ENCODE results near the gene FASTK. TPM values are rescaled to one million over a fixed set of nuclear protein-coding genes. Genes with fewer than 3 reads are reported as not detected.

The FASTK gene
- total and polyA plus RNA-seq, 4 donors, result 28.9 to 108 (median 89.9) TPM

DNA sequence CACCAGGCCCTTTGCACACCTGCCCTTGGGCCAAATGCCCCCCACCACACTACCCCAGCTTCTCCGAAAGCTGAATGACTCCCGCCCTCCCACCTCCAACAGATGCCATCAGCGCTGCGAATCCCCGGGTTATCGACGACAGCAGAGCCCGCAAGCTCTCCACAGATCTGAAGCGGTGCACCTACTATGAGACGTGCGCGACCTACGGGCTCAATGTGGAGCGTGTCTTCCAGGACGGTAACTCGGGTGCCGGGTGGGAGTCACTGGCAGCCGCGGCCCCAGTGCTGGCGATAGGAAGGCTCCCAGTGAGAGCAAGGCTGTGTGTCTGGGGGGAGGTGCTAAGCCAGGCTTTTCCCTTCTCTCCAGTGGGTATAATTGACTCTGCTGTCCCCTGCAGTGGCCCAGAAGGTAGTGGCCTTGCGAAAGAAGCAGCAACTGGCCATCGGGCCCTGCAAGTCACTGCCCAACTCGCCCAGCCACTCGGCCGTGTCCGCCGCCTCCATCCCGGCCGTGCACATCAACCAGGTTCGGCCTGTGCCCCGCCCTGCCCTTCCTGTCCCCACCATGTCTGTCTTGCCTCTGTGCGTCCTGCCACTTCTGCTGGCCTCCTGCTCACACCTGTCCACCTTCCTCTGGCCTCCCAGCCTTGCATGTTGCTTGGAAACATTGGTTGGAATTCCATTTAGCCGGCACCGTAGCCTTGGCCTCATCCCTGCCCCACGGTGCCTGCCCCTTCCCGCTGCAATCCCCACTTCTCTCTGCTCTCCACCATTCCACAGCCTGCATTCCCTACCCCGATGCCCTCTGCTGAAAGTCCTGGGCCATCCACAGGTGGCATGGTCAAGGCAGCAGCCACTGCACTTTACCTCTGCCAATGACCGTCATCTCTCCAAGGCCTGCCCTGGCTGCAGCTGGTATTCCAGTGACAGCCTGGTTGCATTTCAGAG is 37.8 kb upstream of the FASTK start:
- peaks cover 0 to 63% (median 14%) of the 10 kb centered on the region in 4 donors for H3K36me3 ChIP-seq (ENCODE audit: control insufficient read depth in 4 of 4, insufficient read depth in 4 of 4, low read length in 4 of 4)
- no peak for ATAC-seq (ENCODE audit: insufficient read depth, low FRiP score)
- TF ChIP-seq, protein P1, sequence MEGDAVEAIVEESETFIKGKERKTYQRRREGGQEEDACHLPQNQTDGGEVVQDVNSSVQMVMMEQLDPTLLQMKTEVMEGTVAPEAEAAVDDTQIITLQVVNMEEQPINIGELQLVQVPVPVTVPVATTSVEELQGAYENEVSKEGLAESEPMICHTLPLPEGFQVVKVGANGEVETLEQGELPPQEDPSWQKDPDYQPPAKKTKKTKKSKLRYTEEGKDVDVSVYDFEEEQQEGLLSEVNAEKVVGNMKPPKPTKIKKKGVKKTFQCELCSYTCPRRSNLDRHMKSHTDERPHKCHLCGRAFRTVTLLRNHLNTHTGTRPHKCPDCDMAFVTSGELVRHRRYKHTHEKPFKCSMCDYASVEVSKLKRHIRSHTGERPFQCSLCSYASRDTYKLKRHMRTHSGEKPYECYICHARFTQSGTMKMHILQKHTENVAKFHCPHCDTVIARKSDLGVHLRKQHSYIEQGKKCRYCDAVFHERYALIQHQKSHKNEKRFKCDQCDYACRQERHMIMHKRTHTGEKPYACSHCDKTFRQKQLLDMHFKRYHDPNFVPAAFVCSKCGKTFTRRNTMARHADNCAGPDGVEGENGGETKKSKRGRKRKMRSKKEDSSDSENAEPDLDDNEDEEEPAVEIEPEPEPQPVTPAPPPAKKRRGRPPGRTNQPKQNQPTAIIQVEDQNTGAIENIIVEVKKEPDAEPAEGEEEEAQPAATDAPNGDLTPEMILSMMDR (IDR thresholded peaks at IDR 0.05; ENCODE audit: control extremely low read depth, extremely low read depth), result no peak

DNA sequence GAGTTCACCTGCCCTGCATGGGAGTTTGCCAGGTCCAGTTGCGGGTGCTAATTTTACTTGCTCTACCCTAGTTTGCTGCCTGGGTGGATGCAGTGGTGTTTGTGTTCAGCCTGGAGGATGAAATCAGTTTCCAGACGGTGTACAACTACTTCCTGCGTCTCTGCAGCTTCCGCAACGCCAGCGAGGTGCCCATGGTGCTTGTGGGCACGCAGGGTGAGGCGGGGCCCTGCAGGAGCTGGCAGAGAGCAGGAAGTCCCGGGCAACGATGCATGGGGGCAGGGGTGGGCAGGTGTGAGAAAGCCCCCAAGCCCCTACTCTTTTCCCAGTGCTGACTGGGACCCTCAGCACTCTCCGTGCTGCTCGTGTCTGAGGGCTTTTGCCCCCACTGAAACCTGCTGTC is 37.0 kb upstream of the FASTK start:
- TF ChIP-seq, protein P1 (IDR thresholded peaks at IDR 0.05; ENCODE audit: control extremely low read depth, extremely low read depth), result no peak
- DNase-seq (no peak), ATAC-seq (ENCODE audit: insufficient read depth, low FRiP score) (no peak)
- Histone ChIP-seq H3K36me3 (ENCODE audit: control insufficient read depth in 4 of 4, insufficient read depth in 4 of 4, low read length in 4 of 4) (peaks cover 0 to 55% (median 14%) of the 10 kb centered on the region in 4 donors), H3K4me3 (no peak overlapping the region), H3K4me1 (ENCODE audit: control insufficient read depth in 5 of 5, insufficient read depth in 5 of 5, low read length in 5 of 5) (peaks cover 0 to 13% (median 4%) of the 10 kb centered on the region in 5 donors), H3K27me3 (ENCODE audit: control insufficient read depth in 3 of 3, insufficient read depth in 3 of 3, low read length in 2 of 3) (peaks cover 0 to 3% (median 0%) of the 10 kb centered on the region in 3 donors), H3K27ac (ENCODE audit: low read depth in 1 of 2, low read length in 1 of 2) (no peak overlapping the region), H3K9me3 (ENCODE audit: control insufficient read depth in 4 of 4, insufficient read depth in 3 of 4, low read length in 3 of 4) (no peaks in the 10 kb centered on the region), H3K9ac (ENCODE audit: insufficient read depth in 1 of 2, low read length in 2 of 2) (no peak overlapping the region)
- WGBS, 2 donors, result 77 to 79% methylated on average over 12 of the region's 12 CpGs

More for the DNA sequence above, 37.8 kb upstream of the FASTK start:
- Histone ChIP-seq H3K9ac (ENCODE audit: insufficient read depth in 1 of 2, low read length in 2 of 2) (no peak overlapping the region), H3K4me1 (ENCODE audit: control insufficient read depth in 5 of 5, insufficient read depth in 5 of 5, low read length in 5 of 5) (peaks cover 0 to 10% (median 0%) of the 10 kb centered on the region in 5 donors), H3K9me3 (ENCODE audit: control insufficient read depth in 4 of 4, insufficient read depth in 3 of 4, low read length in 3 of 4) (no peaks in the 10 kb centered on the region), H3K27ac (ENCODE audit: low read depth in 1 of 2, low read length in 1 of 2) (no peak overlapping the region), H3K4me3 (no peak overlapping the region), H3K27me3 (ENCODE audit: control insufficient read depth in 3 of 3, insufficient read depth in 3 of 3, low read length in 2 of 3) (peaks cover 0 to 3% (median 0%) of the 10 kb centered on the region in 3 donors)
- 94 to 95% methylated on average over 38 of the region's 38 CpGs for WGBS, 2 donors
- DNase-seq, result no peak

DNA sequence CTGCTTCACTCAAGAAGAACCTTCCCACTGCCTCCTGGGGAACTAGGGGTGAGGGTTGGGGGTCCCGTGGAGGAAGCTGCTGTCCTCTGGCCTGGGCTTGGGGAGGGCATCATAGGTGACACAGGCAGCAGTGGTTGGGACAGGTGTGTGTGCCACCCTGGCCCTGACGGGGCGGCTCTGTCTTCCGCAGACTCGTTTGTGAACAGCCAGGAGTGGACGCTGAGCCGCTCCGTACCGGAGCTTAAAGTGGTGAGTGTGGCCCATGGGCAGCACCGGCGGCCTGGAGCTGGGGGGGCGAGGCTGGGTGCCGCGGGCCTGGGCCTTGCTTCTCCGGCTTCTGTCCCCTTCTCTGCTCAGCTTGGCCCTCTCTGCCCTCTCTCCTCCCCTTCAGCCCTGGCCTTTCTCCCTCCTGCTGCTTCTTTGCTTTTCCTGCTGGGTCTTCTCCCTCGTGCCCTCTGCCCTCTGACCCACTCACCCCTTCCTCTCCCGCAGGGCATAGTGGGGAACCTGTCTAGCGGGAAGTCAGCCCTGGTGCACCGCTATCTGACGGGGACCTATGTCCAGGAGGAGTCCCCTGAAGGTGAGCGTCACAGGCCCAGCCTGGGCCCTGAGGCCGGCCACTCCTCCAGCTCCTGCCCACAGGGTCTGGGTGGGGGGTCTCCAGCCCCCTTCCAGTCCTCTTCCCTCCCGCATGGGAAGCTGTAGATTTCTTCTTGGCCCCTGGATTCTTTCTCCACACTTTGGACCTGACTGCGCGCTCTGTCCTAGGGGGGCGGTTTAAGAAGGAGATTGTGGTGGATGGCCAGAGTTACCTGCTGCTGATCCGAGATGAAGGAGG is 36.2 kb upstream of the FASTK start:
- Histone ChIP-seq H3K27me3 (ENCODE audit: control insufficient read depth in 3 of 3, insufficient read depth in 3 of 3, low read length in 2 of 3) (peaks cover 0 to 3% (median 0%) of the 10 kb centered on the region in 3 donors), H3K27ac (ENCODE audit: low read depth in 1 of 2, low read length in 1 of 2) (peak overlapping the region in 1 of 2 donors; percentile 58), H3K36me3 (ENCODE audit: control insufficient read depth in 4 of 4, insufficient read depth in 4 of 4, low read length in 4 of 4) (peaks cover 0 to 49% (median 14%) of the 10 kb centered on the region in 4 donors), H3K9me3 (ENCODE audit: control insufficient read depth in 4 of 4, insufficient read depth in 3 of 4, low read length in 3 of 4) (no peaks in the 10 kb centered on the region), H3K4me3 (peak overlapping the region; percentile 15), H3K4me1 (ENCODE audit: control insufficient read depth in 5 of 5, insufficient read depth in 5 of 5, low read length in 5 of 5) (peaks cover 0 to 13% (median 4%) of the 10 kb centered on the region in 5 donors), H3K9ac (ENCODE audit: insufficient read depth in 1 of 2, low read length in 2 of 2) (no peak overlapping the region)
- 80 to 84% methylated on average over 27 of the region's 27 CpGs for WGBS, 2 donors
- TF ChIP-seq, protein P1 (IDR thresholded peaks at IDR 0.05; ENCODE audit: control extremely low read depth, extremely low read depth), result no peak
- ATAC-seq (ENCODE audit: insufficient read depth, low FRiP score) (no peak), DNase-seq (no peak)

All from lung (tissue), 12 donors.